Panc1 (cell line): ENCODE data around the gene IL21R. TPM values are rescaled to one million over a fixed set of nuclear protein-coding genes. Genes with fewer than 3 reads are reported as not detected.

Experiments used
- ATAC-seq: fragments of 200-7000 bp; cut with Tn5 transposase; 2 replicates; pipeline ENCODE4 v1.9.1; 2020; ENCODE audit warnings: mild to moderate bottlenecking, moderate library complexity
- BruUV-seq: library from RNA; stranded (reverse); fragments of 400-500 nt; replicated peaks from 2 replicates; lab custom pipeline; 2021; lab: Mats Ljungman, UMichigan
- CTCF ChIA-PET: fragments of 300-600 bp; sonication (Branson Sonifier 250); formaldehyde crosslinking; loops from one replicate; lab custom pipeline; 2022; ENCODE audit warnings: antibody characterized with exemption; lab: Charles Lee
- POLR2A ChIA-PET: fragments of 300-600 bp; sonication (Branson Sonifier 250); formaldehyde crosslinking; loops from one replicate; lab custom pipeline; 2022; ENCODE audit warnings: antibody characterized with exemption; lab: Charles Lee
- DNase-seq: peaks from one replicate; pipeline ENCODE4 v3.0.0-alpha.2; 2010; ENCODE audit warnings: low read depth, low spot score
- H3K27ac ChIP-seq: 2 replicates; pipeline ENCODE4 v1.5.1; 2011; ENCODE audit warnings: mild to moderate bottlenecking, low read length, inconsistent platforms
- H3K27me3 ChIP-seq: fragments of 200-500 bp; sonication (Bioruptor generic); 2 replicates; pipeline ENCODE4 v1.6.0; 2014; ENCODE audit warnings: low read length, inconsistent platforms; ENCODE audit not compliant: control insufficient read depth, insufficient read depth
- H3K36me3 ChIP-seq: fragments of 200-500 bp; sonication (Bioruptor generic); 2 replicates; pipeline ENCODE4 v1.5.1; 2014; ENCODE audit warnings: inconsistent platforms, mild to moderate bottlenecking, low read length, moderate library complexity; ENCODE audit not compliant: control insufficient read depth, insufficient read depth
- H3K4me1 ChIP-seq: 2 replicates; pipeline ENCODE4 v1.5.1; 2011; ENCODE audit warnings: inconsistent platforms, mild to moderate bottlenecking, low read length, moderate library complexity; ENCODE audit not compliant: control insufficient read depth, insufficient read depth
- H3K4me3 ChIP-seq, 2 experiments: 2 replicates each; pipeline ENCODE4 v1.5.1; 2011 to 2012; ENCODE audit warnings: low read depth in 2 of 2, low read length in 2 of 2, mild to moderate bottlenecking in 2 of 2, inconsistent platforms in 1 of 2, moderate library complexity in 1 of 2
- H3K9me3 ChIP-seq: fragments of 200-500 bp; sonication (Bioruptor generic); 2 replicates; pipeline ENCODE4 v1.5.1; 2014; ENCODE audit warnings: low read depth, mild to moderate bottlenecking, inconsistent platforms, low read length, moderate library complexity; ENCODE audit not compliant: control insufficient read depth, insufficient read depth
- CTCF ChIP-seq: fragments of 450-650 bp; IDR thresholded peaks from 2 replicates; pipeline ENCODE4 v1.5.1; 2017; ENCODE audit warnings: mild to moderate bottlenecking
- POLR2AphosphoS5 ChIP-seq: IDR thresholded peaks from 2 replicates; pipeline ENCODE4 v1.6.1; 2012; ENCODE audit warnings: mild to moderate bottlenecking, low read depth, low read length, moderate library complexity
- REST ChIP-seq, 2 experiments: IDR thresholded peaks; 2 replicates each; pipeline ENCODE4 v1.6.1; 2011 to 2012; ENCODE audit warnings: low read depth in 2 of 2, control low read depth in 1 of 2, low read length in 1 of 2, mild to moderate bottlenecking in 1 of 2, moderate library complexity in 1 of 2; ENCODE audit not compliant: insufficient read depth in 1 of 2
- SIN3A ChIP-seq: IDR thresholded peaks from 2 replicates; pipeline ENCODE4 v1.6.1; 2012; ENCODE audit warnings: low read depth, mild to moderate bottlenecking, low read length, moderate library complexity, borderline replicate concordance; ENCODE audit not compliant: insufficient read depth
- TCF7L2 ChIP-seq: IDR thresholded peaks from 2 replicates; pipeline ENCODE4 v1.6.1; 2011; ENCODE audit warnings: mild to moderate bottlenecking, low read depth, low read length, inconsistent platforms
- in situ Hi-C: cut with HindIII; loops from 2 replicates; pipeline ENCODE4 v1.10.0; 2016; ENCODE audit warnings: low sequenced_read_pairs, low pct_unique_long_range_greater_than_20kb
- intact Hi-C: fragments of 100-400 bp; cut with micrococcal nuclease; formaldehyde crosslinking; loops from one replicate; pipeline ENCODE4 v1.10.0; 2022; ENCODE audit not compliant: unreplicated experiment
- total RNA-seq: library from RNA; stranded (reverse); gene quantifications from one replicate; pipeline ENCODE4 v1.2.1, GENCODE V29; 2021; ENCODE audit not compliant: unreplicated experiment

IL21R gene
- total RNA-seq, 1 experiment from 2014 or later: 0.10 TPM

- no peaks in the 10 kb centered on the region for H3K4me1 ChIP-seq
- ChIA-PET POLR2A (no interaction called here), CTCF (no interaction called here)
- in situ Hi-C loops: no loop called here
- ATAC-seq: no peak
- H3K36me3 ChIP-seq: no peaks in the 10 kb centered on the region
- TF ChIP-seq SIN3A (no peak), REST (IDR thresholded peaks at IDR 0.05; ENCODE audit: insufficient read depth in 1 of 2, low read depth in 2 of 2, low read length in 1 of 2) (no peak), POLR2AphosphoS5 (no peak), CTCF (no peak), TCF7L2 (no peak)
- no peak overlapping the region for H3K4me3 ChIP-seq
- intact Hi-C loops: no loop called here
- H3K9me3 ChIP-seq: no peaks in the 10 kb centered on the region
- DNase-seq: no peak
- no TSS peak for BruUV-seq
- H3K27me3 ChIP-seq: no peaks in the 10 kb centered on the region
- H3K27ac ChIP-seq: no peak overlapping the region
These were observed 27.7 kb upstream of the IL21R start for GRCh38 chr16:27374221-27374803.

GRCh38 chr16:27374804-27375425 is 27.1 kb upstream of the IL21R start:
- TF ChIP-seq CTCF: peak; percentile 66
- TF ChIP-seq REST (IDR thresholded peaks at IDR 0.05; ENCODE audit: insufficient read depth in 1 of 2, low read depth in 2 of 2, low read length in 1 of 2): no peak
- no peak for TF ChIP-seq TCF7L2
- Histone ChIP-seq H3K27ac (no peak overlapping the region), H3K36me3 (no peaks in the 10 kb centered on the region), H3K27me3 (no peaks in the 10 kb centered on the region), H3K4me1 (no peaks in the 10 kb centered on the region), H3K9me3 (no peaks in the 10 kb centered on the region), H3K4me3 (no peak overlapping the region)
- in situ Hi-C loops: no loop called here
- ChIA-PET POLR2A (no interaction called here), CTCF (no interaction called here)
- DNase-seq: no peak
- no TSS peak for BruUV-seq
- intact Hi-C loops: no loop called here
- peak; percentile 82 for ATAC-seq
